ENCODE results near the gene SLC44A5.

Gene SLC44A5

DNA sequence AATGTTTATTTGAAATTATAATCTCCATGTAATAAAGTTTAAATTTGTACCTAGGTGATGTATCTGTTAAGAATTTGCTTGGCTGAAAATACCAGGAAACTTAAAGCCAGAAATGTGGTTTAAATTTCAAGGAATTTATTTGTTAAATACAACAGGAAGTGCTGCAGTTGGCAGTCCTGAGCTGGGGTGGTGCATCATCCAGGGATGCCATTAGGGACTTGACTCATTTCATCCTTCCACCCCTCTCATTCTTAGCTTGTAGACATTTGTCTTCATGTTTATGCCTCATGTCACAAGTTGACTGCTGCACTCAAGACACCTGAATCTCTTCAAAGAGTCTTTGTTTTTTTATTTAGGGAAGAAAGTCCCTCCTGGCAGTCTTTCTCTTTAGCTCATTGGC is 300.8 kb downstream of the SLC44A5 start:
- no peaks in the 10 kb centered on the region for H3F3A ChIP-seq (ENCODE audit: insufficient read depth, low read length)

DNA sequence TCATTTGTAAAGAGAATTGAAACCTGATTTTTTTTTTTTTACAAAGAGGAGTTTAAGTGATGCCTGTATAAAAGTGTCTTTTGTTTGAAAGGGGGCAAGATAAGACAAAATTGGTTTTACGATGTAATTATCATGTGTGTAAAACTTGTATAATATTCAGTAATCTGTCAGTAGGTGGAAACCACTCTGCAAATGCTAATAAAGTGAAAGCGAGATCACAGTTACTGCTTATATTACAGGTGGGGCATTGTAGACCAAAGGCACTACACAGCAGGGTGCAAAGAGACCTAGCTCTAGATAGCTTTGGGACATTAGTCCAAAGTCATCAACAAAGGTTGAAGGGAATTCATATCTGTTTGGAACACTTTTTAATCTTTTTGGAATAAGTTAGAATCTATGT is 302.5 kb downstream of the SLC44A5 start:
- Histone ChIP-seq H3K4me1 (ENCODE audit: insufficient read depth, low read length, severe bottlenecking) (no peaks in the 10 kb centered on the region), H3K4me2 (ENCODE audit: low read length) (no peak overlapping the region), H3K27ac (ENCODE audit: low read depth, low read length, poor library complexity, severe bottlenecking) (no peak overlapping the region), H3K79me2 (ENCODE audit: insufficient read depth, low read length) (no peaks in the 10 kb centered on the region), H3K4me3 (ENCODE audit: low read depth, low read length, poor library complexity, severe bottlenecking) (no peak overlapping the region), H3K9me2 (ENCODE audit: low read depth, low read length) (no peaks in the 10 kb centered on the region), H2AFZ (ENCODE audit: low read length) (no peak overlapping the region), H3F3A (ENCODE audit: insufficient read depth, low read length) (no peaks in the 10 kb centered on the region), H3K27me3 (ENCODE audit: insufficient read depth, low read length) (no peaks in the 10 kb centered on the region), H3K9me3 (ENCODE audit: low read length) (no peaks in the 10 kb centered on the region), H3K9ac (ENCODE audit: low read length) (no peak overlapping the region), H4K20me1 (ENCODE audit: insufficient read depth, low read length) (no peaks in the 10 kb centered on the region), H3K36me3 (ENCODE audit: insufficient read depth, low read length) (no peaks in the 10 kb centered on the region)
- TF ChIP-seq EZH2 (IDR thresholded peaks at IDR 0.05; ENCODE audit: borderline replicate concordance, low read length), result no peak
- TF ChIP-seq, protein P1, sequence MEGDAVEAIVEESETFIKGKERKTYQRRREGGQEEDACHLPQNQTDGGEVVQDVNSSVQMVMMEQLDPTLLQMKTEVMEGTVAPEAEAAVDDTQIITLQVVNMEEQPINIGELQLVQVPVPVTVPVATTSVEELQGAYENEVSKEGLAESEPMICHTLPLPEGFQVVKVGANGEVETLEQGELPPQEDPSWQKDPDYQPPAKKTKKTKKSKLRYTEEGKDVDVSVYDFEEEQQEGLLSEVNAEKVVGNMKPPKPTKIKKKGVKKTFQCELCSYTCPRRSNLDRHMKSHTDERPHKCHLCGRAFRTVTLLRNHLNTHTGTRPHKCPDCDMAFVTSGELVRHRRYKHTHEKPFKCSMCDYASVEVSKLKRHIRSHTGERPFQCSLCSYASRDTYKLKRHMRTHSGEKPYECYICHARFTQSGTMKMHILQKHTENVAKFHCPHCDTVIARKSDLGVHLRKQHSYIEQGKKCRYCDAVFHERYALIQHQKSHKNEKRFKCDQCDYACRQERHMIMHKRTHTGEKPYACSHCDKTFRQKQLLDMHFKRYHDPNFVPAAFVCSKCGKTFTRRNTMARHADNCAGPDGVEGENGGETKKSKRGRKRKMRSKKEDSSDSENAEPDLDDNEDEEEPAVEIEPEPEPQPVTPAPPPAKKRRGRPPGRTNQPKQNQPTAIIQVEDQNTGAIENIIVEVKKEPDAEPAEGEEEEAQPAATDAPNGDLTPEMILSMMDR (IDR thresholded peaks at IDR 0.05; ENCODE audit: low read length), result no peak

More for the DNA sequence above, 300.8 kb downstream of the SLC44A5 start:
- H3K4me1 ChIP-seq (ENCODE audit: insufficient read depth, low read length, severe bottlenecking), result no peaks in the 10 kb centered on the region
- no peak for TF ChIP-seq EZH2 (IDR thresholded peaks at IDR 0.05; ENCODE audit: borderline replicate concordance, low read length)
- TF ChIP-seq, protein P1 (IDR thresholded peaks at IDR 0.05; ENCODE audit: low read length), result no peak
- H2AFZ ChIP-seq (ENCODE audit: low read length), result no peak overlapping the region
- no peaks in the 10 kb centered on the region for H3K79me2 ChIP-seq (ENCODE audit: insufficient read depth, low read length)
- no peaks in the 10 kb centered on the region for H3K9me3 ChIP-seq (ENCODE audit: low read length)
- no peak overlapping the region for H3K4me2 ChIP-seq (ENCODE audit: low read length)
- no peak overlapping the region for H3K4me3 ChIP-seq (ENCODE audit: low read depth, low read length, poor library complexity, severe bottlenecking)
- H3K9me2 ChIP-seq (ENCODE audit: low read depth, low read length), result no peaks in the 10 kb centered on the region
- no peak overlapping the region for H3K27ac ChIP-seq (ENCODE audit: low read depth, low read length, poor library complexity, severe bottlenecking)
- no peaks in the 10 kb centered on the region for H4K20me1 ChIP-seq (ENCODE audit: insufficient read depth, low read length)
- H3K36me3 ChIP-seq (ENCODE audit: insufficient read depth, low read length), result no peaks in the 10 kb centered on the region
- H3K27me3 ChIP-seq (ENCODE audit: insufficient read depth, low read length), result no peaks in the 10 kb centered on the region
- no peak overlapping the region for H3K9ac ChIP-seq (ENCODE audit: low read length)

DNA sequence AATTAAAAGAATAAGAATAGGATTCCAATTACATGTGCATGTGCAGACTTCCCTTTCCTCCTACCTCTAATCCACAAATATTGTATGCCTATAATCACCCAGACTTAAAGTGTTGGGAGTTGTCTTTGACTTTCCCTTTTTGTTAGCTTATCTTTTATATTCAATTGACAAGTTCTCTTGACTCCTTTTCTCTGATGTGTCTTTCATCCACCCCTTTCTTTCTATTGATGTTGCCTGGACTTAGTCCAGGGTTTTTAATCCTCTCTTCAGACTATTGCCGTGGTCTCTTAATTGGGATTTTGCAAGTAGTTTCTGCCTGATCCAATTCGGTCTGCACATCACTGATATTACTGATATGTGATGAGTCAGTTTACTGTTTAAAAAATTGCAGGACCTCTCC is 305.9 kb downstream of the SLC44A5 start:
- no peaks in the 10 kb centered on the region for H3K79me2 ChIP-seq (ENCODE audit: insufficient read depth, low read length)
- no peaks in the 10 kb centered on the region for H3K9me3 ChIP-seq (ENCODE audit: low read length)
- H3K9ac ChIP-seq (ENCODE audit: low read length), result no peak overlapping the region
- no peak overlapping the region for H3K4me3 ChIP-seq (ENCODE audit: low read depth, low read length, poor library complexity, severe bottlenecking)
- no peak for TF ChIP-seq EZH2 (IDR thresholded peaks at IDR 0.05; ENCODE audit: borderline replicate concordance, low read length)
- TF ChIP-seq, protein P1 (IDR thresholded peaks at IDR 0.05; ENCODE audit: low read length), result no peak
- no peaks in the 10 kb centered on the region for H4K20me1 ChIP-seq (ENCODE audit: insufficient read depth, low read length)
- H3K27me3 ChIP-seq (ENCODE audit: insufficient read depth, low read length), result no peaks in the 10 kb centered on the region
- no peaks in the 10 kb centered on the region for H3K9me2 ChIP-seq (ENCODE audit: low read depth, low read length)
- no peaks in the 10 kb centered on the region for H3F3A ChIP-seq (ENCODE audit: insufficient read depth, low read length)
- no peak overlapping the region for H3K27ac ChIP-seq (ENCODE audit: low read depth, low read length, poor library complexity, severe bottlenecking)
- no peaks in the 10 kb centered on the region for H3K36me3 ChIP-seq (ENCODE audit: insufficient read depth, low read length)
- H3K4me2 ChIP-seq (ENCODE audit: low read length), result no peak overlapping the region
- H3K4me1 ChIP-seq (ENCODE audit: insufficient read depth, low read length, severe bottlenecking), result no peaks in the 10 kb centered on the region
- H2AFZ ChIP-seq (ENCODE audit: low read length), result no peak overlapping the region

Measured in OCI-LY1 (cell line).